WTC11 (cell line): ENCODE measurements around the gene ZDHHC18.

ENCODE experiments used
- AFF4 ChIP-seq: sonication (generic); formaldehyde crosslinking; IDR thresholded peaks from 2 replicates; pipeline ENCODE4 v1.8.1; 2023; ENCODE audit warnings: mild to moderate bottlenecking, missing genetic modification reagents, borderline replicate concordance
- ATF2 ChIP-seq: sonication (generic); formaldehyde crosslinking; IDR thresholded peaks from 2 replicates; pipeline ENCODE4 v1.8.1; 2022; ENCODE audit warnings: low read depth, missing genetic modification reagents, borderline replicate concordance
- ATF3 ChIP-seq: sonication (generic); formaldehyde crosslinking; conservative IDR thresholded peaks from 2 replicates; pipeline ENCODE4 v1.8.1; 2022; ENCODE audit warnings: mild to moderate bottlenecking, missing genetic modification reagents
- CTCF ChIP-seq: fragments of 200-600 bp; IDR thresholded peaks from 2 replicates; pipeline ENCODE4 v1.8.0; 2022; ENCODE audit warnings: antibody characterized with exemption
- FOXJ3 ChIP-seq: sonication (generic); formaldehyde crosslinking; IDR thresholded peaks from 2 replicates; pipeline ENCODE4 v1.9.0; 2021; ENCODE audit warnings: missing genetic modification reagents, mild to moderate bottlenecking, borderline replicate concordance
- FOXP4 ChIP-seq: sonication (generic); formaldehyde crosslinking; IDR thresholded peaks from 2 replicates; pipeline ENCODE4 v1.8.0; 2022; ENCODE audit warnings: mild to moderate bottlenecking, missing genetic modification reagents
- NFE2L1 ChIP-seq: sonication (generic); formaldehyde crosslinking; IDR thresholded peaks from 2 replicates; pipeline ENCODE4 v1.8.1; 2023; ENCODE audit warnings: missing genetic modification reagents
- RELA ChIP-seq: sonication (generic); formaldehyde crosslinking; IDR thresholded peaks from 2 replicates; pipeline ENCODE4 v1.8.1; 2022; ENCODE audit warnings: missing genetic modification reagents, mild to moderate bottlenecking, borderline replicate concordance
- RORB ChIP-seq: fragments of 250-450 bp; sonication (Bioruptor Pico); IDR thresholded peaks from 2 replicates; pipeline ENCODE4 v1.9.0; 2021; ENCODE audit warnings: mild to moderate bottlenecking
- TCF7 ChIP-seq: sonication (generic); formaldehyde crosslinking; IDR thresholded peaks from 2 replicates; pipeline ENCODE4 v1.8.0; 2022; ENCODE audit warnings: mild to moderate bottlenecking, low read depth, missing genetic modification reagents, moderate library complexity
- ZBTB43 ChIP-seq: sonication (generic); formaldehyde crosslinking; IDR thresholded peaks from 2 replicates; pipeline ENCODE4 v1.8.1; 2023; ENCODE audit warnings: mild to moderate bottlenecking, missing genetic modification reagents
- ZNF512 ChIP-seq: sonication (generic); formaldehyde crosslinking; IDR thresholded peaks from 2 replicates; pipeline ENCODE4 v1.8.1; 2022; ENCODE audit warnings: missing genetic modification reagents, borderline replicate concordance

GRCh38 chr1:26862781-26863684 is 36.5 kb downstream of the ZDHHC18 start, which contains the start of gene SFN:
- TF ChIP-seq RORB (no peak), CTCF (peak; percentile 52), ZNF512 (CRISPR knock-in tag) (no peak), ATF3 (CRISPR knock-in tag) (no peak), NFE2L1 (CRISPR knock-in tag) (no peak), FOXP4 (no peak), ZBTB43 (CRISPR knock-in tag) (no peak), TCF7 (no peak), AFF4 (no peak), FOXJ3 (CRISPR knock-in tag) (no peak), RELA (CRISPR knock-in tag) (no peak), ATF2 (CRISPR knock-in tag) (no peak)
